Measurements from ENCODE around the gene ABCC4.

GRCh38 chr13:95159458-95159857 lies 141.8 kb downstream of the ABCC4 start:
- no peak for TF ChIP-seq CTCF (IDR thresholded peaks at IDR 0.05)
- TF ChIP-seq POLR2A (IDR thresholded peaks at IDR 0.05): no peak
